Neural cell (in vitro differentiated cells): Measurements from ENCODE around the gene CLEC16A. TPM values are rescaled to one million over a fixed set of nuclear protein-coding genes. Genes with fewer than 3 reads are reported as not detected.

Experiments used
- H2AFZ ChIP-seq: fragments of 200-600, 300-800 bp; sonication (generic), shearing (Covaris generic); 2 replicates; pipeline ENCODE4 v1.6.0; 2014; ENCODE audit warnings: low read depth, mild to moderate bottlenecking, antibody characterized with exemption, low read length, moderate library complexity
- H3F3A ChIP-seq: fragments of 200-600 bp; shearing (Covaris generic); 2 replicates; pipeline ENCODE4 v1.6.1; 2016; ENCODE audit warnings: mild to moderate bottlenecking, moderate library complexity, mixed read lengths, antibody characterized with exemption, low read length; ENCODE audit not compliant: insufficient read depth, poor library complexity, severe bottlenecking
- H3K27ac ChIP-seq: fragments of 200-600, 300-800 bp; sonication (generic), shearing (Covaris generic); 2 replicates; pipeline ENCODE4 v1.5.1; 2014; ENCODE audit warnings: mild to moderate bottlenecking, low read length, moderate library complexity
- H3K27me3 ChIP-seq: fragments of 300-800, 200-600 bp; sonication (generic), shearing (Covaris generic); 2 replicates; pipeline ENCODE4 v1.6.0; 2014; ENCODE audit warnings: mild to moderate bottlenecking, low read depth, low read length, moderate library complexity; ENCODE audit not compliant: insufficient read depth
- H3K36me3 ChIP-seq: fragments of 300-800, 200-600 bp; sonication (generic), shearing (Covaris generic); 2 replicates; pipeline ENCODE4 v1.5.1; 2014; ENCODE audit warnings: mild to moderate bottlenecking, antibody characterized with exemption, low read length, moderate library complexity; ENCODE audit not compliant: insufficient read depth
- H3K4me2 ChIP-seq: fragments of 300-800, 200-600 bp; sonication (generic), shearing (Covaris generic); 2 replicates; pipeline ENCODE4 v1.6.0; 2014; ENCODE audit warnings: mild to moderate bottlenecking, low read length
- H3K4me3 ChIP-seq: fragments of 300-800, 200-600 bp; sonication (generic), shearing (Covaris generic); 2 replicates; pipeline ENCODE4 v1.5.1; 2014; ENCODE audit warnings: mild to moderate bottlenecking, low read length, moderate library complexity
- H3K79me2 ChIP-seq: fragments of 200-600 bp; shearing (Covaris generic); replicated peaks from 2 replicates; pipeline ENCODE4 v1.6.0; 2014; ENCODE audit warnings: mild to moderate bottlenecking, low read length, moderate library complexity; ENCODE audit not compliant: insufficient read depth
- H3K9ac ChIP-seq: fragments of 300-800, 200-600 bp; sonication (generic), shearing (Covaris generic); 2 replicates; pipeline ENCODE4 v1.6.1; 2016; ENCODE audit warnings: mild to moderate bottlenecking, low read length, mixed read lengths
- H3K9me2 ChIP-seq: fragments of 200-600 bp; shearing (Covaris generic); 2 replicates; pipeline ENCODE4 v1.6.1; 2016; ENCODE audit warnings: mild to moderate bottlenecking, low read length, mixed read lengths; ENCODE audit not compliant: insufficient read depth
- H3K9me3 ChIP-seq: fragments of 200-600, 300-800 bp; sonication (generic), shearing (Covaris generic); 2 replicates; pipeline ENCODE4 v1.6.1; 2016; ENCODE audit warnings: mild to moderate bottlenecking, mixed run types, low read length, moderate library complexity, mixed read lengths
- H4K20me1 ChIP-seq: fragments of 200-600 bp; shearing (Covaris generic); 2 replicates; pipeline ENCODE4 v1.6.1; 2016; ENCODE audit warnings: mild to moderate bottlenecking, mixed run types; ENCODE audit not compliant: insufficient read depth
- EP300 ChIP-seq: fragments of 450-650 bp; conservative IDR thresholded peaks from 2 replicates; pipeline ENCODE4 v1.6.1; 2014; ENCODE audit warnings: antibody characterized with exemption, mild to moderate bottlenecking, moderate library complexity; ENCODE audit not compliant: poor library complexity, severe bottlenecking
- EZH2 ChIP-seq: fragments of 200-600, 300-800 bp; shearing (Covaris generic), sonication (generic); IDR thresholded peaks from 2 replicates; pipeline ENCODE4 v1.6.1; 2014; ENCODE audit warnings: antibody characterized with exemption, low read length, borderline replicate concordance, mild to moderate bottlenecking; ENCODE audit not compliant: insufficient read depth, poor library complexity, severe bottlenecking
- MXI1 ChIP-seq: fragments of 450-650 bp; conservative IDR thresholded peaks from 2 replicates; pipeline ENCODE4 v1.6.1; 2014; ENCODE audit warnings: antibody characterized with exemption, mild to moderate bottlenecking; ENCODE audit not compliant: poor library complexity, severe bottlenecking
- POLR2AphosphoS5 ChIP-seq: IDR thresholded peaks from 2 replicates; pipeline ENCODE4 v1.6.1; 2012
- RAD21 ChIP-seq: fragments of 450-650 bp; conservative IDR thresholded peaks from 2 replicates; pipeline ENCODE4 v1.6.1; 2014; ENCODE audit warnings: antibody characterized with exemption, mild to moderate bottlenecking, moderate library complexity
- REST ChIP-seq: IDR thresholded peaks from 2 replicates; pipeline ENCODE4 v1.6.1; 2012; ENCODE audit warnings: borderline replicate concordance
- SMC3 ChIP-seq: fragments of 450-650 bp; conservative IDR thresholded peaks from 2 replicates; pipeline ENCODE4 v1.6.1; 2014; ENCODE audit warnings: antibody characterized with exemption, mild to moderate bottlenecking, moderate library complexity; ENCODE audit not compliant: poor library complexity
- TAF1 ChIP-seq: IDR thresholded peaks from 2 replicates; pipeline ENCODE4 v1.6.1; 2012; ENCODE audit warnings: low read depth
- polyA plus RNA-seq: library from polyadenylated mRNA; depleted of rRNA; stranded (reverse); fragments of >200 nt; gene quantifications from 2 replicates; pipeline ENCODE4 v1.2.3, GENCODE V29; 2014
- TF ChIP-seq, protein P1 (sequence below): fragments of 450-650 bp; IDR thresholded peaks from 2 replicates; pipeline ENCODE4 v1.5.1; 2014; ENCODE audit warnings: antibody characterized with exemption, mild to moderate bottlenecking, moderate library complexity; ENCODE audit not compliant: poor library complexity, severe bottlenecking

The CLEC16A gene
- polyA plus RNA-seq, 1 donor from 2014 or later, result 11.1 TPM

DNA sequence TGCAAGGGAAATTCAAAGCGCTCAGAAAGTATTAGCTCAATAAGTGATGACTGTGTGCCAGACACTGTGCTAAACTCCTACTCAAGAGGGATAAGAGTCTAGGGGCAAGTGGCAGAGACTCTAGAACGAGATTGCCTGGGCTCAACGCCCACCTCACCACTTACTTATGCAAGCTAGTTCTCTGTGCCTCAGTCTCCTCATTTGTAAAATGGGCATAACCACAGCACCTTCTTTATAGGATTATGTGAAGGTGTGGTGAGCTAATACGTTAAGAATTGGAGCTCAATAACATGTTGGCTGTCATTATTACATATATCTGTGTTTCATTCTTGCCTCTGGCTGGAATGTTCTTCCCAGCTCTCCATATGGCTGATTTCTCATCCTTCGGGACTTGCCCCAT lies 17.5 kb upstream of the CLEC16A start:
- H3K79me2 ChIP-seq, result no peaks in the 10 kb centered on the region
- H3K9me3 ChIP-seq, result no peaks in the 10 kb centered on the region
- no peak overlapping the region for H2AFZ ChIP-seq
- no peak overlapping the region for H3K4me3 ChIP-seq
- no peaks in the 10 kb centered on the region for H3K27me3 ChIP-seq
- H3K27ac ChIP-seq, result no peak overlapping the region
- TF ChIP-seq REST, result no peak
- no peak for TF ChIP-seq SMC3
- TF ChIP-seq POLR2AphosphoS5, result no peak
- TF ChIP-seq, protein P1, sequence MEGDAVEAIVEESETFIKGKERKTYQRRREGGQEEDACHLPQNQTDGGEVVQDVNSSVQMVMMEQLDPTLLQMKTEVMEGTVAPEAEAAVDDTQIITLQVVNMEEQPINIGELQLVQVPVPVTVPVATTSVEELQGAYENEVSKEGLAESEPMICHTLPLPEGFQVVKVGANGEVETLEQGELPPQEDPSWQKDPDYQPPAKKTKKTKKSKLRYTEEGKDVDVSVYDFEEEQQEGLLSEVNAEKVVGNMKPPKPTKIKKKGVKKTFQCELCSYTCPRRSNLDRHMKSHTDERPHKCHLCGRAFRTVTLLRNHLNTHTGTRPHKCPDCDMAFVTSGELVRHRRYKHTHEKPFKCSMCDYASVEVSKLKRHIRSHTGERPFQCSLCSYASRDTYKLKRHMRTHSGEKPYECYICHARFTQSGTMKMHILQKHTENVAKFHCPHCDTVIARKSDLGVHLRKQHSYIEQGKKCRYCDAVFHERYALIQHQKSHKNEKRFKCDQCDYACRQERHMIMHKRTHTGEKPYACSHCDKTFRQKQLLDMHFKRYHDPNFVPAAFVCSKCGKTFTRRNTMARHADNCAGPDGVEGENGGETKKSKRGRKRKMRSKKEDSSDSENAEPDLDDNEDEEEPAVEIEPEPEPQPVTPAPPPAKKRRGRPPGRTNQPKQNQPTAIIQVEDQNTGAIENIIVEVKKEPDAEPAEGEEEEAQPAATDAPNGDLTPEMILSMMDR, result no peak
- no peak for TF ChIP-seq RAD21
- TF ChIP-seq TAF1, result no peak
- TF ChIP-seq EZH2, result no peak
- no peak for TF ChIP-seq MXI1
- TF ChIP-seq EP300, result no peak
- no peak overlapping the region for H3K4me2 ChIP-seq
- H3F3A ChIP-seq, result no peaks in the 10 kb centered on the region
- H4K20me1 ChIP-seq, result no peaks in the 10 kb centered on the region
- H3K9ac ChIP-seq, result no peak overlapping the region
- H3K36me3 ChIP-seq, result no peaks in the 10 kb centered on the region
- H3K9me2 ChIP-seq, result no peaks in the 10 kb centered on the region

DNA sequence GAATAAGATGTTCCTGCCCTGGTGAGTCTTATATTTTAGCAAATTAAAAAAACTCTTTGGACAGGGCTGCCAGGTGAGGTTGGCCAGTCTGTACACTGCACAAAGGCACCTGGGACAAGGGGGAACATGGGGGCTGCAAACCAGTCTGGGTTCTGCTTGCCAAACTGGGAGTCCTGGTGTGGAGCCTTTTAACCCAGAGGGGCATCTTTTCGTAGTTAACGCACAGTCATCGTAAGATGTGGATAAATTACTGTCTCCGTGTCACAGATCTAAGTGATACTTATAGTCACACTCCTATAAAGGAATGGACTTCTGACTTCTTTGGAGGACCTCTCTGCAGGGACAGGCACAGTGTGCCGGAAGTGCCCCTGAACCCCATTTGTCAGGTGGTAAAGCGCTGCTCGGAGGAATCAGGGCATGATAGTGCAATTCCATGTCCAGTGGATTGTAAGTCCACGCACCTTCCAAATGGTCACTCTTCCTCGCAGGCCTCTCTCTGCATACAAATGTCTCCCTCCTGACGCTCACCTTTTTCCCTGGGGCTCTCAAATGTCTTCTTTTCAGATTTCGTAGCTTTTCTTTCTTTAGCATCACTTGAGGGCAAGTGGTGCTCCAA lies 16.8 kb upstream of the CLEC16A start:
- H3K9ac ChIP-seq, result no peak overlapping the region
- H3K36me3 ChIP-seq, result no peaks in the 10 kb centered on the region

More for the DNA sequence above, 16.8 kb upstream of the CLEC16A start:
- Histone ChIP-seq H2AFZ (no peak overlapping the region), H3K4me3 (no peak overlapping the region), H3K27me3 (no peaks in the 10 kb centered on the region), H3K27ac (no peak overlapping the region), H3K9me3 (no peaks in the 10 kb centered on the region), H3K79me2 (no peaks in the 10 kb centered on the region), H3F3A (no peaks in the 10 kb centered on the region), H3K4me2 (no peak overlapping the region), H4K20me1 (no peaks in the 10 kb centered on the region), H3K9me2 (no peaks in the 10 kb centered on the region)
- TF ChIP-seq TAF1 (no peak), EZH2 (no peak), EP300 (no peak), REST (no peak), POLR2AphosphoS5 (no peak), MXI1 (no peak), RAD21 (no peak), SMC3 (no peak)
- TF ChIP-seq, protein P1, result no peak
